ENCODE measurements around the gene TBK1. TPM values are rescaled to one million over a fixed set of nuclear protein-coding genes. Genes with fewer than 3 reads are reported as not detected.

Gene TBK1
- total RNA-seq, 4 donors from 2014 or later, result 24.9 to 38.0 (median 30.2) TPM

DNA sequence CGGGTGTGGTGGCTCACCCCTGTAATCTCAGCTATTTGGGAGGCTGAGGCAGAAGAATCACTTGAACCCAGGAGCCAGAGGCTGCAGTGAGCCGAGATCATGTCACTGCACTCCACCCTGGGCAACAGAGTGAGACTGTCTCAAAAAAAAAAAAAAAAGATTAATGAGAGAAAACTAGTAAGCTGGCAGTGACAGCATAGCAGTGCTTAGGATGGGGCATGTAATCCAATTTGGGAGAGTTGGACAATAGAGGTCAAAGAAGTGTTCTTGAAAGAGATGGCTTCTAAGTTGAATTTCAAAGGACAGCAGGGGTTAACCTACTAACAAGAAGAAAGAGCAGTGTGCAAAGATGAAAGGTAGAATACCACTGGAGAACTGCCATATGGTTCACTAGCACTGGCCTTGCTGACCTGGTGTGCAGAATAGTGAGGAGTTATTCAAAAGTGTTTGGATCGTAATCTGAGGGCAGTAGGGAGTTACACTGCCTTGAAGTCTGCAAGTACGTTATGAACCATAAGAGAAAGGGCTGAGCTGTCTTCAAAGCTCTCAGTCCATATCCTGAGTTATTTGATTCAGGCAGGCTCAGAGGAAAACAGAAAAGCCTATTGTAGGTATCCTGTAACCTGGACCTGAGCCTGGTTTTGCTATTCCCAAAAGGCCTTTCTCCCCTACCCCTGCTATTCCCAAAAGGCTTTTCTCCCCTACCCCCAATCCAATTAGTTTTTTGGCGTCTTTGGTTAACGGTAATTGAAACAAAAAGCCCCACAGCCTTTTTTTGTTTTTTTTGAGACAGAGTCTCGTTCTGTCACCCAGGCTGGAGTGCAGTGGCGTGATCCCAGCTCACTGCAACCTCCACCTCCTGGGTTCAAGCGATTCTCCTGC lies 44.3 kb upstream of the TBK1 start:
- DNase-seq, result no peak
- TF ChIP-seq, protein P1, sequence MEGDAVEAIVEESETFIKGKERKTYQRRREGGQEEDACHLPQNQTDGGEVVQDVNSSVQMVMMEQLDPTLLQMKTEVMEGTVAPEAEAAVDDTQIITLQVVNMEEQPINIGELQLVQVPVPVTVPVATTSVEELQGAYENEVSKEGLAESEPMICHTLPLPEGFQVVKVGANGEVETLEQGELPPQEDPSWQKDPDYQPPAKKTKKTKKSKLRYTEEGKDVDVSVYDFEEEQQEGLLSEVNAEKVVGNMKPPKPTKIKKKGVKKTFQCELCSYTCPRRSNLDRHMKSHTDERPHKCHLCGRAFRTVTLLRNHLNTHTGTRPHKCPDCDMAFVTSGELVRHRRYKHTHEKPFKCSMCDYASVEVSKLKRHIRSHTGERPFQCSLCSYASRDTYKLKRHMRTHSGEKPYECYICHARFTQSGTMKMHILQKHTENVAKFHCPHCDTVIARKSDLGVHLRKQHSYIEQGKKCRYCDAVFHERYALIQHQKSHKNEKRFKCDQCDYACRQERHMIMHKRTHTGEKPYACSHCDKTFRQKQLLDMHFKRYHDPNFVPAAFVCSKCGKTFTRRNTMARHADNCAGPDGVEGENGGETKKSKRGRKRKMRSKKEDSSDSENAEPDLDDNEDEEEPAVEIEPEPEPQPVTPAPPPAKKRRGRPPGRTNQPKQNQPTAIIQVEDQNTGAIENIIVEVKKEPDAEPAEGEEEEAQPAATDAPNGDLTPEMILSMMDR (IDR thresholded peaks at IDR 0.05), result no peak
- TF ChIP-seq POLR2A (IDR thresholded peaks at IDR 0.05), result no peak
- Histone ChIP-seq H3K4me3 (no peak overlapping the region), H3K4me1 (peaks cover 0 to 7% (median 5%) of the 10 kb centered on the region in 4 donors), H3K36me3 (peaks cover 0 to 28% (median 3%) of the 10 kb centered on the region in 3 donors), H3K27ac (no peak overlapping the region), H3K27me3 (no peaks in the 10 kb centered on the region), H3K9me3 (no peaks in the 10 kb centered on the region)

DNA sequence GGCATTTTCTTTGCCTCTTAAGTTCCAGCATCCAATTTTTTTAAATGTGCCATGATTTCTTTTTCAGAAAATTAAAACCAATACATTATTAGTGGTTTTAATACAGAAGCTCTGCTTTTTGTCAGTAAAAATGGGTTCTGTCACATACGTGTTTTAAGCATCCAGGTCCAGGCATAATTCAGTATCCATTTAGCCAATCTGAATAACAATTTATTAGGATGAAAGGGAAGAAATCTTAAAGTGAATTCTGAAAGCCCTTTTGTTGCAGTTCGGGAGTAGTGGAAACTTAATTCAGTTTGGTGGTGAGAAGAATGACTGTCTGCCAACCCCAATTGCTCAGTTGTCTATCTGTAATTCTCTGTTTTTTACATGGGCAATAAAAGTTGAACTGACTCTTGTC lies 40.5 kb upstream of the TBK1 start:
- H3K27ac ChIP-seq, result no peak overlapping the region
- H3K4me1 ChIP-seq, result no peaks in the 10 kb centered on the region
- TF ChIP-seq POLR2A (IDR thresholded peaks at IDR 0.05), result no peak
- TF ChIP-seq, protein P1 (IDR thresholded peaks at IDR 0.05), result no peak
- no peak overlapping the region for H3K4me3 ChIP-seq
- DNase-seq, result no peak
- peaks cover 0 to 49% (median 3%) of the 10 kb centered on the region in 3 donors for H3K36me3 ChIP-seq
- H3K27me3 ChIP-seq, result no peaks in the 10 kb centered on the region
- no peaks in the 10 kb centered on the region for H3K9me3 ChIP-seq

DNA sequence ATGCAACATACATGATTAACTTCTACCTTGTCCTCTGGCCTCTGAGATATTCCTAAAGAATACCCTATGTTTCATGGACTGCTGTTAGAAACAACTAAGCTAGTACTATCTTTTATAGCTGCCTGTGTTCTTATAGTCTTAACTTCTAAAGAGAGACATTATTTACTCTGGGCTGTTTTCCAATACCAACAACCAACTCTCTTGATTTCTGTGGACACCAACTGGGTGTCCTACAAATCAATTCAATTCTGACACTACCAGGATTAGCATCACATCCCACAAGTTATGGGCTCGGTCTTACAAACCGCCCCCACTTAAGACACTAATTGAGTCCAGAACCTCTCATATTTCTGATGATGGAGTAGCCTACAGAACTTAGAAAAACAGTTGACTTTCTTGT lies 39.5 kb upstream of the TBK1 start:
- H3K4me1 ChIP-seq, result no peaks in the 10 kb centered on the region
- TF ChIP-seq, protein P1 (IDR thresholded peaks at IDR 0.05), result no peak
- no peak for TF ChIP-seq POLR2A (IDR thresholded peaks at IDR 0.05)
- H3K9me3 ChIP-seq, result no peaks in the 10 kb centered on the region
- H3K27ac ChIP-seq, result no peak overlapping the region
- H3K27me3 ChIP-seq, result no peaks in the 10 kb centered on the region
- peaks cover 0 to 59% (median 3%) of the 10 kb centered on the region in 3 donors for H3K36me3 ChIP-seq
- no peak overlapping the region for H3K4me3 ChIP-seq
- no peak for DNase-seq

DNA sequence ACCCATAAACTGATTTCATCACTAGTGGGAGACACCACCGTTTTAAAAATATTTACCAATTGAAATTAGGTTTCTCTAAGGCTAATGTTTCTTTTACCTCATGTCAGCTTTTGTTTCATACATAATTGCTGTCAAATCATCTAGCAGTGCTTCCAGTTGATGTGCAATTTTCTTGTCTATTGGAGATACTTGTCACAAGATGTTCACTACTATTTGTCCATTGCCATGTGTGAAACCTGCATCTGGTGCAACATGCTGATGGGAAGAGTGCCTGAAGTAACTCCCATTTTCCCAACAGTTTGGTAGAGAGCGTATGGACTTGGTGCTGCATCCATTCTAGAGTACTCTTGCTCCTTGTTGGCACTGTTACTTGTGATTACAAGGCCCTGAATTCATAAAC lies 38.0 kb upstream of the TBK1 start:
- H3K36me3 ChIP-seq, result peaks cover 0 to 73% (median 3%) of the 10 kb centered on the region in 3 donors
- H3K27me3 ChIP-seq, result no peaks in the 10 kb centered on the region
- no peaks in the 10 kb centered on the region for H3K4me1 ChIP-seq
- no peaks in the 10 kb centered on the region for H3K9me3 ChIP-seq
- no peak overlapping the region for H3K27ac ChIP-seq
- no peak for DNase-seq
- H3K4me3 ChIP-seq, result no peak overlapping the region
- TF ChIP-seq, protein P1 (IDR thresholded peaks at IDR 0.05), result no peak
- no peak for TF ChIP-seq POLR2A (IDR thresholded peaks at IDR 0.05)

DNA sequence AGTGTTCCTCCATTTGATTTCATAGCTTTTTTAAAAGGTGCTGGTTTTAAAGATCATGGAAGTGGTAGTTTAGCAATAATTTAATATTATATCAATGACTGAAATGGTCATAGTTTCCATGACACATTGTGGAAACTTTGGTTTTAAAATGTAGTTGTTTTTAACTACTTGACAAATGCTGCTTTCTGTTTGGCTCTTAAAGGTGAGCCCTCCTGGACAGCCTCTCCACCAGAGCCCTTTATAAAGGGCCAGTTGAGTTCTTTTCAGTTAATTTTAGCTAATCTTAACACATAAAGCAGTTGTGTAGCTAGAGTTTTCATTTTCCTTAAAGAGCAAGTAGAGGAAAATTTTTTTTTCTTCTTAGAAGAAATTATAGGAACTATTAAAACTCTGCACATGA lies 33.7 kb upstream of the TBK1 start:
- Histone ChIP-seq H3K36me3 (peaks cover 0 to 82% (median 0%) of the 10 kb centered on the region in 3 donors), H3K4me3 (no peak overlapping the region), H3K27ac (no peak overlapping the region), H3K4me1 (no peaks in the 10 kb centered on the region), H3K9me3 (no peaks in the 10 kb centered on the region), H3K27me3 (no peaks in the 10 kb centered on the region)
- no peak for DNase-seq
- TF ChIP-seq, protein P1 (IDR thresholded peaks at IDR 0.05), result no peak
- no peak for TF ChIP-seq POLR2A (IDR thresholded peaks at IDR 0.05)

Measured in Peyer's patch (tissue), 4 donors.